GM12891 (cell line): ENCODE measurements around the gene TAS1R2.

Source experiments
- POLR2A ChIP-seq: IDR thresholded peaks from 2 replicates; pipeline ENCODE4 v1.6.1; 2011; ENCODE audit warnings: low read depth, low read length, control low read depth
- POLR2AphosphoS5 ChIP-seq: IDR thresholded peaks from 2 replicates; pipeline ENCODE4 v1.6.1; 2011; ENCODE audit warnings: low read depth, low read length, control low read depth

DNA sequence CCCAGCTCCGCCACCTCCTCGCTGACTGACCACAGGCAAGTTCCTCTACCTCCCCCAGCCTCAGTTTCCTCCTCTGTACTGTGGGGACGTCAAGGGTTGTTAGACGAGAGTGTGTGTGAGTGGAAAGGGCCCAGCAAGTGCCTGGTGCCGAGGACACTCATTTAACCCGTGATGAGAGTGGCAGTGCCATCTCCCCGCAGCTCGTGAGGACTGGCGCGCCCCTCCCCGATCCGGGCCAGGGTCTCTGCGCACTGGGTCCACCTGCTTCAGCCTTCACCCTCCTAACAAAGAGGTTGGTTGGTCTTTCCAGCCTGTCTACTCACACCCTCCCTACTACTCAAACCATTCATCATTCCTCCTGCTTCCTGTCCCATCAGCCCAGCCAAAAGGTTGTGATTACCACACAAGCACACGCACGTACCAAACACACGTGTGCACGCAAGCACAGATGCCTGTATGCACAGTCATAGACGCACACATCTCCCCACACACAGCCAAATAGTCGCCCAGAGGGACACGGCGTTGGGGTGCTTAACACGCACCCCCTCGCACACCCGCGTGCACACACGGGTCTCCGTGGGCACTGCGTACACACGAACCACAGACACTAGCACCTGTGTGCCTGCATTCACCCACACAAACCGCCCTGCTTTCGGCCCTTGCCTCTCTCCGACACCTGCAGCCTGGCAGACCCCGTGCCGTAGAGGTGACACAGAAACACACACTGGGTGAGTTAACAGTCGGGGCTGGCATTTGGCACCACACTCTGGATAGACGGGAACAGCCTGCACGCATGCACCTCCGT lies 39.3 kb downstream of the TAS1R2 start:
- no peak for TF ChIP-seq POLR2A
- TF ChIP-seq POLR2AphosphoS5 = no peak
